ENCODE data around the gene GNAT3. TPM values are rescaled to one million over a fixed set of nuclear protein-coding genes. Genes with fewer than 3 reads are reported as not detected.

Gene GNAT3
- total RNA-seq, 4 donors from 2014 or later: not detected

DNA sequence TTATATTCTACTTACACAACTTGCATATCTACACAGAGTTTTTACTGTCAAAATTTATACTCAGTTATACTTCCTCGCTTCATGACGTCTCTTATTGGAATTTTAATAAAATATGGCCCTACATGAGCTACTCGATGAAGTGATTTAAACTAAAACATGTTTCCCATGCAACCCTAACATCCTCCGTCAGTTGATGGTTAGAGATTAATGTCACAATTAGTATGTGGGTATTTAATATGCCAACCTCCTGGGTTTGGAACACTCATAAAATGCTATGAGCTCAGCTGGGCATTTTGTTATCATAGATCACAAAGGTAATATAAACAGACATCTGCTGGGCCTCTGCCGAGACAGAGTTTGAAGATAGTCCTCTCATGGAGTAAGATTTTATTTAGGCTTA, 66.5 kb downstream of the GNAT3 start:
- Histone ChIP-seq H3K27me3 (no peaks in the 10 kb centered on the region), H3K4me3 (replicated peaks in 1 of 3) (no peak overlapping the region), H3K4me1 (no peaks in the 10 kb centered on the region), H3K36me3 (no peaks in the 10 kb centered on the region), H3K27ac (no peak overlapping the region), H3K9me3 (no peaks in the 10 kb centered on the region)
- intact Hi-C loops (cut with DNase I): no loop called here
- WGBS, 2 donors: 89 to 90% methylated on average over 5 of the region's 5 CpGs
- no peak for TF ChIP-seq POLR2A (IDR thresholded peaks at IDR 0.05)
- TF ChIP-seq, protein P1, sequence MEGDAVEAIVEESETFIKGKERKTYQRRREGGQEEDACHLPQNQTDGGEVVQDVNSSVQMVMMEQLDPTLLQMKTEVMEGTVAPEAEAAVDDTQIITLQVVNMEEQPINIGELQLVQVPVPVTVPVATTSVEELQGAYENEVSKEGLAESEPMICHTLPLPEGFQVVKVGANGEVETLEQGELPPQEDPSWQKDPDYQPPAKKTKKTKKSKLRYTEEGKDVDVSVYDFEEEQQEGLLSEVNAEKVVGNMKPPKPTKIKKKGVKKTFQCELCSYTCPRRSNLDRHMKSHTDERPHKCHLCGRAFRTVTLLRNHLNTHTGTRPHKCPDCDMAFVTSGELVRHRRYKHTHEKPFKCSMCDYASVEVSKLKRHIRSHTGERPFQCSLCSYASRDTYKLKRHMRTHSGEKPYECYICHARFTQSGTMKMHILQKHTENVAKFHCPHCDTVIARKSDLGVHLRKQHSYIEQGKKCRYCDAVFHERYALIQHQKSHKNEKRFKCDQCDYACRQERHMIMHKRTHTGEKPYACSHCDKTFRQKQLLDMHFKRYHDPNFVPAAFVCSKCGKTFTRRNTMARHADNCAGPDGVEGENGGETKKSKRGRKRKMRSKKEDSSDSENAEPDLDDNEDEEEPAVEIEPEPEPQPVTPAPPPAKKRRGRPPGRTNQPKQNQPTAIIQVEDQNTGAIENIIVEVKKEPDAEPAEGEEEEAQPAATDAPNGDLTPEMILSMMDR (IDR thresholded peaks at IDR 0.05): no peak
- no peak for DNase-seq

DNA sequence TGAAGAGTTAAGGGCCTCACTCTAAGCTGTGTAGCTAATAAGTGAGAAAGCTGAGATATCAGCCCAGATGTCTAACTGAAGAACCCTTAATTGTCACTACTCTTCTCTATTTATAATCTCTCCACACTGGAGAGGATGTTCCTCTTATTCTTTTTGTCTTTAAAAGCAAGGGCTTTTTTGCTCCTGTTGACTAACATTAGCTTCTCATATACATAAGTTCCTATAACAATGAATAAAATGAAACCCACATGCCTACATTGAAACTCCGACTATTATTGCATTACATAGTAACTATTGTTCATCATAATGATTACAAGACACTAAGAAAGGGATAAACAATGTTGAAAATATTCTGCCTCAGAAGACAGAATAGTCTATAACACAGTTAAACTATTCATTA, 67.1 kb downstream of the GNAT3 start:
- DNase-seq: no peak
- H3K27me3 ChIP-seq: no peaks in the 10 kb centered on the region
- intact Hi-C loops (cut with DNase I): no loop called here
- H3K4me3 ChIP-seq (replicated peaks in 1 of 3): no peak overlapping the region
- no peaks in the 10 kb centered on the region for H3K36me3 ChIP-seq
- TF ChIP-seq POLR2A (IDR thresholded peaks at IDR 0.05): no peak
- TF ChIP-seq, protein P1 (IDR thresholded peaks at IDR 0.05): no peak
- no peaks in the 10 kb centered on the region for H3K9me3 ChIP-seq
- no peak overlapping the region for H3K27ac ChIP-seq
- WGBS, 2 donors: 94 to 97% methylated on average over 1 of the region's 1 CpG
- H3K4me1 ChIP-seq: no peaks in the 10 kb centered on the region

DNA sequence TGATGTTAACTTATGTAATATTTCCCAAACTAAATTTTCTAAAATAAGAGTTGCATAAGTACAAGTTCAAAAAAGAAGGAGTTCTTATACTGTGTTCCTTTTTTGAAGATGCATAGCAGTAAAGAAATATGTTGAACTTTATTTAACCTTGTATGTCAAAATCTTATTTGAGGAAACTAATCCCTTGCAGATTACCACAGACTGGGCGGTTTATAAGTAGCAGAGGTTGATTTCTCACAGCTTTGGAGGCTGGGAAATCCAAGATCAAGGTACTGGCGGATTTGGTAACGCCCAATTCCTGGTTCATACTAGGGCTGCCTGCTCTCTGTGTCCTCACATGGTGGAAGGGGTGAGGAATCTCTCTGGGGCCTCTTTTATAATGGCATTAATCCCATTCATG, 68.5 kb downstream of the GNAT3 start:
- Histone ChIP-seq H3K36me3 (no peaks in the 10 kb centered on the region), H3K4me3 (replicated peaks in 1 of 3) (no peak overlapping the region), H3K9me3 (no peaks in the 10 kb centered on the region), H3K4me1 (no peaks in the 10 kb centered on the region), H3K27me3 (no peaks in the 10 kb centered on the region), H3K27ac (no peak overlapping the region)
- 79 to 90% methylated on average over 3 of the region's 3 CpGs for WGBS, 2 donors
- no peak for DNase-seq
- no peak for TF ChIP-seq POLR2A (IDR thresholded peaks at IDR 0.05)
- TF ChIP-seq, protein P1 (IDR thresholded peaks at IDR 0.05): no peak
- intact Hi-C loops (cut with DNase I): no loop called here

DNA sequence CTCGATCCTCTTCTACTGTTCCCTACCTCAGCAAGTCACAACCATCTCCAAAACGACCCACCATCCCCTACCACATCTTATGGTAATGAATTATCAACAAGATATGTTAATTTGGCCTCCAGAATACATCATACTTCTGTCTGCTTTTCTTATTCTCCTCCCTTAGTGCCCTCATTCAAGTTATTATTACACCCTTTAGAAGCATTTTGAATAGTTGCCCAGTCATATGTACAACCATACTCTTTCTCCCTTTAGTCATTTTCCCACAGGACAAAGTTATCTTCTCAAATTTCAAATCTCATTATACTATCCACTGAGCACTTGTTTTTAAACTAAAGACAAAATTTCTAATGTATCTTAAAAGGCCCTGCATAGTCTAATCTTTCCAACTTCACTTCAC, 71.0 kb downstream of the GNAT3 start:
- TF ChIP-seq, protein P1 (IDR thresholded peaks at IDR 0.05): no peak
- no peak for TF ChIP-seq POLR2A (IDR thresholded peaks at IDR 0.05)
- Histone ChIP-seq H3K27me3 (no peaks in the 10 kb centered on the region), H3K27ac (no peak overlapping the region), H3K36me3 (no peaks in the 10 kb centered on the region), H3K4me3 (replicated peaks in 1 of 3) (no peak overlapping the region), H3K4me1 (no peaks in the 10 kb centered on the region), H3K9me3 (no peaks in the 10 kb centered on the region)
- WGBS, 2 donors: 45 to 49% methylated on average over 2 of the region's 2 CpGs
- no peak for DNase-seq
- intact Hi-C loops (cut with DNase I): no loop called here

DNA sequence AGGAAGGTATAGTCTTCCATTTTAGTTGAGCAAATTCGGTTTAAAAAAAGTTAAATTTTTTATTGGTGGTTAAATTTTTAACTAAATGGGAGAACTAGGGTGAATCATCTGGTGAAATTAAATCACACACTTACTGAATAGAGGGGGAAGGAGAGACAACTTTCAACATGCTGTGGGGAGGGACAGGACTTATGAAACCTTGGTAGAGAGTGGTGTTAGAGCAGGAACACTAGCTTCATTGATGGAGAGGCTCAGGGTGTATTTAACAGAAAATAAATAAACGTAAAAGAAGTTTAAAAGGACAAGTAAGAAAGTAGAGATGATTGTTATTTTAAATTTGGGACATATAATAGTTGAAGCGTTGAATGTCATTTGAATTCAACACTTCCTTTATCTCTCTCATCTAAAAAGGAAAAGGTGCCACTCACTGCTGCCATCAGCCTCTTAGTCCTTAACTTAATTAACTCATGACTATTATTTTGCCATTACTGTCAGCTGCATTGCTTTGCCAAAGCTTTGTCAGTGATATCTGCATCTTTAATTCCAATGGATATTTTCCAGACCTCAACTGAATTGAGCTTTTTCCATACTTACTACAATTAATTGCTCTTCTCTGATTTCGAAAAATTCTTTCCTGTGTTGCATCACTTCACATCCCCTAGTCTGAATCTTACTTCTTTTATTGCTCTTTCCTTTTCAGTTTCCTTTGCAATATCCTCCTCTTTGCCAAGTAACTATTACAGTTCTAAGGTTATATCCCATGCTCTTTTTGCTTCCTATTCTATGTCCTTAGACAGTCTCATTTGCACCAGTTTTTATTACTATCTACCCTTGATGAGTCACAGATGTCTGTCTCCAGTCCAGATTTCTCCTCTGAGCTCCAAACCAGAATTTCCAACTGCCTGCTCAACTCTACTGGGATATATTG, 71.7 kb downstream of the GNAT3 start:
- Histone ChIP-seq H3K4me1 (no peaks in the 10 kb centered on the region), H3K27ac (no peak overlapping the region), H3K27me3 (no peaks in the 10 kb centered on the region), H3K9me3 (no peaks in the 10 kb centered on the region), H3K4me3 (replicated peaks in 1 of 3) (no peak overlapping the region), H3K36me3 (no peaks in the 10 kb centered on the region)
- no peak for TF ChIP-seq POLR2A (IDR thresholded peaks at IDR 0.05)
- TF ChIP-seq, protein P1 (IDR thresholded peaks at IDR 0.05): no peak
- no peak for DNase-seq
- intact Hi-C loops (cut with DNase I): no loop called here
- WGBS, 2 donors: 73 to 75% methylated on average over 4 of the region's 4 CpGs
